NCI-H1092 treated with DMSO at 0.1 percent for 48 hours (cell line): ENCODE results near the gene KRT37.
A peak's percentile ranks its signal among the peaks of the same experiment; 100 is the strongest.
"Not testable (repeated sequence)": the region's sequence is repeated elsewhere in the genome, so short reads cannot be mapped to it uniquely, and the experiment has no call there.

Experiments used
- DNase-seq: peaks from one replicate; lab custom pipeline; 2025; lab: John Stamatoyannopoulos, UW

Gene KRT37

GRCh38 chr17:41434415-41434814 is 10.0 kb upstream of the KRT37 start:
- peak; percentile 69 for DNase-seq

DNA sequence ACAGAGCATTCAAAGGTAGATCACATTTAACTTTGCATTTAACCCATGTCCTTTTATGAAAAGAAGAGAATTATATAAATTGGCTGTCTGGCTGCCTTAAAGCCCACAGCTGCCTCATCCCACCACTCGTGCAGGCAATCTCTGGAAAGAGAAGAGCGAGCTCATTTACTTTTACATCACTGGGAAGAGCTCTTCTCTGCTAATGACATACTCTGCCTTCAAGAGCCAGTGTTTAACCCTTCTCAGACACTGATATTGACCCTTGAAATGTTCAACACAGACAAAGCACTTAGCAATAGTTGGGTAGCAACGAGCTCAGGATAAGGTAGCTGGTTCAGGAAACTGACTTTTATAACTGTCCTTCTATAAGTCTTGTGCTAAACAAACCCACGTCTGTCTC is 9.6 kb upstream of the KRT37 start:
- peak; percentile 69 for DNase-seq

DNA sequence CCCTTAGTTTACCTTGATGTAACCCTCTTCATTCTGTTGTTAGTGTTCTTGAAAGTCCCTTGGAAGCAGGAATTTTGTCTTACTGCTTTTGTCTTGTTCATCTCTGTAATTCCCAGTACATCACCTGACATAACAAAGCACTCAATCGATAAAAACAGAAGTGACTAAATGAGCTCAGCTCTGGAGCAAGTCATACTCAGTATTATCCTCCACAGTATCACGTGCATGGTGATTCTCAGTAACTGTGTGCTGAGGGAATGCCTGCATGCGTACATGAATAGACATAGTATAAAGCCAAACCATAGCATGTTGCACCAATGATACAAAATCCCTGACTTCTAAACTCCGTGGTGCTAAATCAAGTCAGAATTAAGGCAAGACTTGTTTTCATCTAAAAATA is 9.2 kb upstream of the KRT37 start:
- no peak for DNase-seq

DNA sequence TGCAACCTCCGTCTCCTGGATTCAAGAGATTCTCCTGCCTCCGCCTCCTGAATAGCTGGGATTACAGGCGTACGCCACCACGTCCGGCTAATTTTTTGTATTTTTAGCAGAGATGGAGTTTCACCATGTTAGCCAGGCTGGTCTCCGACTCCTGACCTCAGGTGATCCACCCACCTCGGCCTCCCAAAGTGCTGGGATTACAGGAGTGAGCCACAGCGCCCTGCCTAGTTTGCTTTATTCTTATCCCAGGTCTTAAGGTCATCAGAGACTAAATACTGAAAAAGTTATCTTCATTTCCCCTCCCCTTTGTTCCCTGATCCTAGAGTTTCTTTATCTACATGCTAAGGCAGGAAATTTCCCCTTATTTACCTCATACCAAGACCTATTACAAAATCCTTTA is 6.0 kb upstream of the KRT37 start:
- not testable (repeated sequence) for DNase-seq

- DNase-seq, result no peak
Observed at GRCh38 chr17:41429667-41430066, 5.3 kb upstream of the KRT37 start.

DNA sequence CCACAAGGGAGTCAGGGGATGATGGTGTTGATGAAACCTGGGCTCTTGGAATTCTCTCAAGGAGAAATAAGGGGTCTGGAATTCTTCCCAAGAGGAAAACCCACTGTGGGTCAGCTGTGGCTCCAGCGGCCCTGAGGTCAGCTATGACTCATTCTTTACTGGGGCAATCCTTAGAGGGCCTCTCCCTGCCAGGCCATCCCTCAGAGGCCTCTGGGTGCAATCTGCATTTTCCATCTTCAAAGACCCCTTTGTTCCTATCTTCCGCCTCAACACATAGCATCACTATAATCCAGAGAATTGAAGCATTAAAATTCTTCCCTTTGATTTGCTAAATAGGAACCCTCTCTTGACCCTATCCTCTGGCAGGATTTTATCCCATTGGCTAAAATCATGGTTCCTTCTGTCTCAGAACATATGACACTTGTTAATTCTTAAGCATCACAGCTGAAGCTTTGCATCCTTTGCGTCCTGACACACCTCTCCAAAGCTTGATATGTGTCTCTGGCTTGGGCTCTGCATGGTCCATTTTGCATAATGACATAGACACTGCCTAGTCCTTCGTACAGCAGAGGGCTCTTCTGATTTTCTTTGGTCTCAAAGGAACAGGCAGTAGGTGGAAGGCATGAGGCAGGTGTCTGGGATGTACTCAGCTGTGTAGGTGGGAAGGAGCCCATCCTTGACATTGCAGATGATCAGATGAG is 4.4 kb upstream of the KRT37 start:
- no peak for DNase-seq

GRCh38 chr17:41422586-41422985 is 1.8 kb downstream of the KRT37 start:
- not testable (repeated sequence) for DNase-seq

- DNase-seq, result no peak
Observed at GRCh38 chr17:41421617-41422016, 2.8 kb downstream of the KRT37 start.

DNA sequence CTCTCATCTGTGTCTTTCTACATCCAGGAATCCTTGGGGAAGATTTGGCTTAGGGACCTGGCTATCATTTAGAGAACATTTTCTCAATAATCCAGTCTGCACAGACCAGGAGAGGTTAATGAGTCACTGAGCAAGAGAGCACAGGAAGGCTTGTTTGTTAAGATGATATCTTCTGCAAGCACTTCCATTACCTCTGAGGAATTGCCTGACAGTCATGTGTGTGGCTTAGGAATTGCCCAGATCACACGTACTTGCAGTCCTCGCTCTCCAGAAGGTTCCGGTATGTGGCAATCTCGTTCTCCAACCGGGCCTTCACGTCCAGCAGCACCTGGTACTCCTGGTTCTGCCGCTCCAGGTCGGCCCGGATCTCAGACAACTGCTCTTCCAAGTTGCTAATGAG is 3.3 kb downstream of the KRT37 start:
- DNase-seq, result no peak

DNA sequence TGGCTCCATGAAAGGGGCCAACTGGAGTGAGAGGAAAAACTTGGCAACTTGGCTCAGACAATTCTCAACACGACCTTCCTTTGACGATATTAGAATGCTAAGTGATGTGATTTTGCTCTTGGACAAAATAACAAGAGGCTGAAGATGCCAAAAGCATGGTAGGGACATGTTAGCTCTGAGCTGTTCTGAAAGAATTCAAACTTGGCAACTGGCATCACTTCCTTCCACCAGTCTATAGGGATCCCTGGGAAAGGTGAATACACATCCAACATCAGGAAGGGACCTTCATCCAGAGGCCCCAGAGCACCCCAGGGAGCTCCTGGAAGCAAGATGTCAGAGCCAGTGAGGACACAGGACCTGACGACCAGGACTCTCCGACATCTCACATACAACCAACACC is 4.3 kb downstream of the KRT37 start:
- DNase-seq, result no peak

DNA sequence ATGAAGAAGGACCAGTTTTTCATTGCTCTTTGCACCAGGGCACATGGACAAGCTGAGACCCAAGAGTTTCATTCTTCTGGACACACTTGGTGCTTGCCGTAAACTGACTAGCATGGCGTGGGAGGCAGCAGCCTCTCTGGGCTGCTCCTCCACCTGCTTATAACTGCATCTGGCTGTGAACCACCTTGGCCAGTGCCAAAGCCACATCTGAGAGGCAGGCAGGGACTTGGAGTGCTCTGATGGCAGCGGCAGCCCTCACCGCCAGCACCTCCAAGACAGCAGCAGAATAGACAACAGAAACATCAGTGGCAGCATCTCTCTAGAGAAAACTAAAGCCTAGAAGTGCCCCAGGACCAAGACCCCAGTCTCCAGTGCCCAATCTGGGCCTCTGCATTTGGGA is 4.7 kb downstream of the KRT37 start:
- no peak for DNase-seq

DNA sequence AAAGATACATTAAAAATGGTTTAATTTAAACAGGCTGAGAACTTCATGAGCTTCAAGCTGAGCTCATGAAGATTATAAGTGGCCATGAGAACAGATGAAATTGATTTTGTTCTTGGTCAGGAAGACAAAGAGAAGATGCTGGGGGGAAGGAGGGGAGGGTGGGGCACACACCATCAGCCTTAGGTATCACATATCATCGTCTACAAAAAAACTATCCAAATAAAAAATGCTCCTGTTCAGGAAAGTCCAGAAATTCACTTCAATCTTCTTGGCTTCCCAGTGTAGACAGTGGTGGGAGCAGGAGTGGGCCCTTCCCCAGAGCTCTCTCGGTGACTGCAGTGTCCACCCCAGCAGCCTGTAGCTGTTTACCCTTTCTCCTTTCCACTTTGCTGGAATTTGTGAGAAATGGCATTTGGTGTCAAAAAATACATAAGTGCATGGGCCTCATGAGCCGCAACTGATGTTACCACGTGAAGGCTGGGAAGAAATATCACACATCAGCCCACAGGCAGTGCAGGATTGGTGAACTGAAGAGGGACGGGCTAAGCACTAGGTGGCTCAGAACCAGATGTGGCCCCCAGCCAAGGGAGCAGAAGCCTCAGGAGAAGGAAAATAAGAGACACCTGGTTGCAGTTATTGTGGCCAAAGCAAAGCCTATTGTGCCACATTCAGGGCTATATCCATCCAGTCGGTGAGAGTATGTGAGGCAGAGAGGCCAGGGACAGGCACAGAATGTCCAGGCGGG is 6.1 kb downstream of the KRT37 start:
- no peak for DNase-seq

- no peak for DNase-seq
Observed at GRCh38 chr17:41417576-41418015, 6.8 kb downstream of the KRT37 start.

GRCh38 chr17:41417127-41417526 is 7.3 kb downstream of the KRT37 start:
- DNase-seq, result no peak

DNA sequence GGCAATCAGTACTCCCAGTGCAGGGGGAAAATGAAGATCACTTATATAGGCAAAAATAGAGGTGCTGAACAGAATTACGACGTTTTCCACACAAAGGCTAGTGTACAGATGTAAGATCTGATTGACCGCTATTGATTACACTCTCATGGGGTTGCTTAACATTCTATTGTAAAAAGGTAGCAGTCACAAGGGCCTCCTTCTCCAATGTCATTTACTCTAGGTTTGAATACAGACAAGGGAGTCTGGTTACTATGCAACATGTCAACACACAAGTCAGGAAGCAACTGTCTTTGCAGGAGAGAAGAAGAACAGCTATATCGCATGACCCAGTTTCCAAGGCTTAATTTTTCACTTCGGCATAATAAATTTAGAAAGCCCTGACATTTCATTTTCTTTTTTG is 7.9 kb downstream of the KRT37 start:
- no peak for DNase-seq

DNA sequence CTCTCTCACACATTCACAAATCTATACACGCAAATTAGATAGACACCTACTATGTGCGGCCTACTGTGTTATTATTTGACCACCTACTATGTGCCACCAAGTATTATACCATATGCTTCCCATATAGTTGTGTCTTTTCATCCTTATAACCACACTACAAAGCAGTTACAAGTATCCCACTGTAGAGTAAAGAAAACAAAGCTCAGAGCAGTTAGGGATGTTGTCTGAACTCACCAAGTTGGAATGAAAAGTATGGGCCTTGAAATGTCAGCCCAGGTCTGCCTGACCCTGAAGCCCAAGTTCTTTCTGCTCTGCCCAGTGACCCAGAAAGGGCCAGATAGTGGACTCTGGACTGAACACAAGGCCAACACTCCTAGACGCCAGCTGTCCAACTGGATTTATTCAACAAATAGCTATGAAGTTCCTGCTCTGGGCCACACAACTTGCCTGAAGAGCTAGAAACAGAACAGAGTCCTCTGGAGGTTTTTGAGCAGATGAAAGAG is 8.5 kb downstream of the KRT37 start:
- DNase-seq, result no peak

DNA sequence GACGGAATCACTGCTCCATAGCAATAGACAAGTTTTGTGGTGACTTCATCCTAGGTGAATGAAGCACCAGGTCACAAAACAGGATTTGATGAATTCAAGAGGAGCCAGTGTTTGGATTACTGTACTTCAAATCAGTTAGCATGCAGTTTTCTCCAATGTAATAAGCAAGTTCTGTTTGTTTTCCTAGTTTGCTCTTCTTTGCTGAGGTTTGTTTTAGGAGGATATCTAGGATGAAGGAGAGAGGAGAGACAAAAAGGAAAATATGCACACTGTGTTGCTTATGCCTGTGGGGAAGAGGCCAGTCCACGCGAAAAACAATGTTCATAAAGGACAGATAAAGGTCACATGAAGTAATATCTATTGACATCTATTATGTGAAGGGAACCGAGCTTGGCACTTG is 9.0 kb downstream of the KRT37 start:
- DNase-seq, result no peak

DNA sequence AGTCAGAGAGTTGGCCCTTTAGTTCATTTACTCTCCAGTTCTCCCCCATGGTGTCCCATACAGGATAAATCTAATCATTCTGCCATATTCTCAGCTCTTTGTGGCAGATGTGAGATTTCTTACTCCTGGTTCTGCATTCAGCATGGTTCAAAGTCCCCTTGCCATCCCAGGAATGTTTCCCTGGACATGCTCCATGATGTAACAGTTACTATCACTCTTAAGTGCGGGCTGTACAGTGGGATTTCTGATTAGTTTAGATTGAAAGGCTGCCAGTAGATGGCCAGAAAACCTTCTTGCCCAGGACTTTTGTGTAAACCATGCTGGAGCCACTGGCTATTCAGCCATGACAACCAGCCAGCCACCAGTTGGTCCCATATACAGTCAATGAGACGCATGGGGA is 10.4 kb downstream of the KRT37 start:
- no peak for DNase-seq

GRCh38 chr17:41413353-41413957 is 10.9 kb downstream of the KRT37 start:
- DNase-seq, result no peak

DNA sequence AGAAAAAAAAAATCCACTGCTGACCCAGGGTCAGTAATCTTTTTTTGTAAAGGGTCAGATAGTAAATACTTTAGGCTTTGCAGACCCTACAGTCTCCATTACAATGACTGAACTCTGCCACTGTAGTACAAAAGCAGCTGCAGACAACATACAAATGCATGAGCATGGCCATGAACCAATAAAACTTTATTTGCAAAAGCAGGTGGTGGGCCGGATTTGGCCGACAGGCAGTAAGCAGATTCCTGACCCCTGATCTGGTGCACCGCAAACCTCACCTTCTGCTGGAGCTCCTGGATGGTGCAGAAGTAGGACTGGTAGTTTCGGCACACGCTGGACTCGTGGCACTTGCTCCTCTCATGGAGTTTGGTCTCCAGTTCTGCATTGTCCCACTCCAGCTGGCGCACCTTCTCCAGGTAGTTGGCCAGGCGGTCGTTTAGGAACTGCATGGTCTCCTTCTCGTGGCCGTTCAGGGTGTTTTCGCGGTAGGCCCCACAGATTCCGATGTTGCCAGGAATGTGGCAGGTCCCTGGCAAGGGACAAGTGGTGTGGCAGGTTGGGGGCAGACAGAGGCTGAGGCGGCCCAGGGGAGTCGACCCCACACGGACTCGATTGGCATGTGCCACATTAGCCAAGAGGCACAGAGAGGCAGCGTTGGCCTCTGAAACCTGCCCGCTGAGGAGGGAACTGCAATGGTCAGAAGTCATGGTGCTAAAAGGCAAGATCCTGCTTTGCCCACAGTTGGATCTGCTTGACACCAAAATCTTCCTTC is 13.1 kb downstream of the KRT37 start:
- DNase-seq, result no peak

- no peak for DNase-seq
Observed at GRCh38 chr17:41407226-41407625, 17.2 kb downstream of the KRT37 start.

- DNase-seq, result no peak
Observed at GRCh38 chr17:41406205-41406604, 18.2 kb downstream of the KRT37 start.
